HCT116 (cell line): ENCODE data around the gene SETX. TPM values are rescaled to one million over a fixed set of nuclear protein-coding genes. Genes with fewer than 3 reads are reported as not detected.

Experiments
- ATAC-seq: fragments of 200-7000 bp; cut with Tn5 transposase; 2 replicates; pipeline ENCODE4 v1.9.1; 2020; ENCODE audit warnings: mild to moderate bottlenecking, moderate library complexity
- BruUV-seq: library from RNA; stranded (reverse); fragments of 400-500 nt; replicated peaks from 2 replicates; lab custom pipeline; 2021; lab: Mats Ljungman, UMichigan
- CTCF ChIA-PET: fragments of 300-600 bp; sonication (Branson Sonifier 250); formaldehyde crosslinking; loops from one replicate; lab custom pipeline; 2021; ENCODE audit warnings: antibody characterized with exemption; lab: Charles Lee
- POLR2A ChIA-PET: fragments of 300-600, 350-600 bp; sonication (Branson Sonifier 250); formaldehyde crosslinking; loops from one replicate; lab custom pipeline; 2021; ENCODE audit warnings: antibody characterized with exemption; lab: Charles Lee
- RAD21 ChIA-PET, 2 experiments: fragments of 300-600 bp; sonication (Branson Sonifier 250); formaldehyde crosslinking; loops; one replicate each; lab custom pipeline; 2023; ENCODE audit warnings: low total read pairs in 2 of 2; ENCODE audit not compliant: uncharacterized antibody in 2 of 2, unreplicated experiment in 2 of 2, low non-redundant PET in 1 of 2; lab: Charles Lee
- DNase-seq: peaks from one replicate; pipeline ENCODE4 v3.0.0-alpha.2; 2010; ENCODE audit warnings: low read depth, low spot score
- H2AFZ ChIP-seq: fragments of 200-600 bp; shearing (Covaris generic), sonication (generic); 2 replicates; pipeline ENCODE4 v1.6.1; 2017; ENCODE audit warnings: low read depth, mixed run types, mixed read lengths, antibody characterized with exemption, low read length; ENCODE audit not compliant: poor library complexity, severe bottlenecking
- H3K27ac ChIP-seq: 2 replicates; pipeline ENCODE4 v1.5.1; 2012; ENCODE audit warnings: low read depth, low read length
- H3K27me3 ChIP-seq: fragments of 200-600 bp; sonication (generic); 2 replicates; pipeline ENCODE4 v1.6.1; 2016; ENCODE audit warnings: mixed run types, low read length, mixed read lengths; ENCODE audit not compliant: insufficient read depth
- H3K36me3 ChIP-seq, 2 experiments: fragments of 200-500 bp in 1 of 2; fragments of 200-600 bp in 1 of 2; sonication (Bioruptor generic) in 1 of 2; sonication (generic) in 1 of 2; 2 replicates each; pipeline versions ENCODE4 v1.5.1 to v1.6.1; 2014 to 2016; ENCODE audit warnings: low read length in 2 of 2, inconsistent platforms in 1 of 2, mixed read lengths in 1 of 2, mixed run types in 1 of 2; ENCODE audit not compliant: insufficient read depth in 2 of 2, control insufficient read depth in 1 of 2
- H3K4me1 ChIP-seq, 2 experiments: fragments of 200-600 bp in 1 of 2; sonication (generic) in 1 of 2; 2 replicates each; pipeline versions ENCODE4 v1.5.1 to v1.6.1; 2012 to 2017; ENCODE audit warnings: low read length in 2 of 2, inconsistent platforms in 1 of 2, mild to moderate bottlenecking in 1 of 2, mixed read lengths in 1 of 2, mixed run types in 1 of 2, moderate library complexity in 1 of 2; ENCODE audit not compliant: insufficient read depth in 2 of 2, control insufficient read depth in 1 of 2
- H3K4me2 ChIP-seq: fragments of 200-600 bp; sonication (generic); 2 replicates; pipeline ENCODE4 v1.6.1; 2017; ENCODE audit warnings: mixed run types, low read length, mixed read lengths
- H3K4me3 ChIP-seq, 2 experiments: fragments of 200-600 bp in 1 of 2; sonication (generic) in 1 of 2; replicated peaks in 1 of 2; 2 replicates each; pipeline ENCODE4 v1.5.1; 2011 to 2016; ENCODE audit warnings: low read length in 2 of 2, control low read depth in 1 of 2, low read depth in 1 of 2, mild to moderate bottlenecking in 1 of 2, mixed read lengths in 1 of 2, mixed run types in 1 of 2
- H3K79me2 ChIP-seq: fragments of 200-600 bp; sonication (generic); 2 replicates; pipeline ENCODE4 v1.6.1; 2017; ENCODE audit warnings: mild to moderate bottlenecking, mixed run types, low read length, moderate library complexity, mixed read lengths; ENCODE audit not compliant: insufficient read depth
- H3K9ac ChIP-seq: fragments of 200-600 bp; sonication (generic); 2 replicates; pipeline ENCODE4 v1.6.1; 2016; ENCODE audit warnings: low read length, mixed read lengths
- H3K9me2 ChIP-seq: fragments of 200-600 bp; sonication (generic), shearing (Covaris generic); 2 replicates; pipeline ENCODE4 v1.6.1; 2017; ENCODE audit warnings: mixed run types, mild to moderate bottlenecking, moderate library complexity; ENCODE audit not compliant: insufficient read depth
- H3K9me3 ChIP-seq, 2 experiments: fragments of 200-500 bp in 1 of 2; fragments of 200-600 bp in 1 of 2; sonication (Bioruptor generic) in 1 of 2; sonication (generic) in 1 of 2; 2 replicates each; pipeline ENCODE4 v1.6.1; 2014 to 2017; ENCODE audit warnings: low read length in 2 of 2, mixed read lengths in 2 of 2, inconsistent platforms in 1 of 2, low read depth in 1 of 2, mild to moderate bottlenecking in 1 of 2, mixed run types in 1 of 2, moderate library complexity in 1 of 2; ENCODE audit not compliant: control insufficient read depth in 1 of 2, insufficient read depth in 1 of 2
- H4K20me1 ChIP-seq: fragments of 200-600 bp; sonication (generic), shearing (Covaris generic); 2 replicates; pipeline ENCODE4 v1.6.1; 2017; ENCODE audit warnings: mixed run types, mild to moderate bottlenecking, moderate library complexity; ENCODE audit not compliant: insufficient read depth
- CBX3 ChIP-seq: IDR thresholded peaks from 2 replicates; pipeline ENCODE4 v1.6.1; 2012; ENCODE audit warnings: low read depth
- EGR1 ChIP-seq: IDR thresholded peaks from 2 replicates; pipeline ENCODE4 v1.6.1; 2012; ENCODE audit warnings: low read depth
- EZH2 ChIP-seq: fragments of 200-600 bp; sonication (generic); IDR thresholded peaks from 2 replicates; pipeline ENCODE4 v1.6.1; 2017; ENCODE audit warnings: antibody characterized with exemption, mixed run types
- FOSL1 ChIP-seq: IDR thresholded peaks from 2 replicates; pipeline ENCODE4 v1.6.1; 2012; ENCODE audit warnings: low read depth
- POLR2A ChIP-seq: IDR thresholded peaks from 2 replicates; pipeline ENCODE4 v1.7.0; 2011; ENCODE audit warnings: borderline replicate concordance; ENCODE audit not compliant: insufficient read depth, insufficient read length; ENCODE audit errors: extremely low read depth
- POLR2AphosphoS5 ChIP-seq: IDR thresholded peaks from 2 replicates; pipeline ENCODE4 v1.6.1; 2011; ENCODE audit warnings: mild to moderate bottlenecking, low read depth, low read length, moderate library complexity
- RAD21 ChIP-seq: IDR thresholded peaks from 2 replicates; pipeline ENCODE4 v1.6.1; 2012; ENCODE audit warnings: low read depth, mild to moderate bottlenecking
- SIN3A ChIP-seq: IDR thresholded peaks from 2 replicates; pipeline ENCODE4 v1.6.1; 2012; ENCODE audit warnings: low read depth
- SRF ChIP-seq: IDR thresholded peaks from 2 replicates; pipeline ENCODE4 v1.6.1; 2012; ENCODE audit warnings: low read depth
- YY1 ChIP-seq: IDR thresholded peaks from 2 replicates; pipeline ENCODE4 v1.6.1; 2011; ENCODE audit warnings: low read length, low read depth, moderate library complexity, mild to moderate bottlenecking; ENCODE audit not compliant: insufficient replicate concordance; ENCODE audit errors: extremely low read depth
- ZBTB33 ChIP-seq: IDR thresholded peaks from 2 replicates; pipeline ENCODE4 v1.6.1; 2011; ENCODE audit warnings: mild to moderate bottlenecking, low read length, moderate library complexity; ENCODE audit not compliant: insufficient replicate concordance; ENCODE audit errors: extremely low read depth
- ZFX ChIP-seq: fragments of 450-650 bp; IDR thresholded peaks from 2 replicates; pipeline ENCODE4 v1.6.1; 2017
- intact Hi-C: fragments of 100-400 bp; cut with micrococcal nuclease; formaldehyde crosslinking; loops from 2 replicates; pipeline ENCODE4 v1.10.0; 2022
- total RNA-seq: library from RNA; stranded (reverse); gene quantifications from one replicate; pipeline ENCODE4 v1.2.1, GENCODE V29; 2021; ENCODE audit not compliant: unreplicated experiment

Gene SETX
- total RNA-seq, 1 experiment from 2014 or later = 38.5 TPM

- H3K27ac ChIP-seq = no peak overlapping the region
- CTCF ChIA-PET = no interaction called here
- POLR2A ChIA-PET = no interaction called here
- ATAC-seq (no peak), DNase-seq (no peak)
- TF ChIP-seq CBX3 (no peak), POLR2AphosphoS5 (no peak), YY1 (no peak), POLR2A (no peak), ZFX (no peak), ZBTB33 (no peak), SRF (no peak), FOSL1 (no peak), EZH2 (no peak), SIN3A (no peak), EGR1 (no peak), RAD21 (no peak)
- no peak overlapping the region for H3K4me3 ChIP-seq
- no TSS peak for BruUV-seq
- RAD21 ChIA-PET = no interaction called here
- no peaks in the 10 kb centered on the region for H3K4me1 ChIP-seq
- intact Hi-C loops = no loop called here
- H4K20me1 ChIP-seq = no peaks in the 10 kb centered on the region
- H3K9me3 ChIP-seq = no peaks in the 10 kb centered on the region
- no peaks in the 10 kb centered on the region for H3K27me3 ChIP-seq
- H3K9me2 ChIP-seq = no peaks in the 10 kb centered on the region
- H3K9ac ChIP-seq = no peak overlapping the region
- no peak overlapping the region for H3K4me2 ChIP-seq
- peaks cover 57 to 78% of the 10 kb centered on the region in 2 experiments for H3K36me3 ChIP-seq
- no peak overlapping the region for H2AFZ ChIP-seq
- no peaks in the 10 kb centered on the region; the same call in 1 of the 2 replicates for H3K79me2 ChIP-seq
These were observed 71.6 kb downstream of the SETX start for GRCh38 chr9:132283165-132283564.
